Smooth muscle cell of bladder (primary cell): ENCODE measurements around the gene ADGRG6. TPM values are rescaled to one million over a fixed set of nuclear protein-coding genes. Genes with fewer than 3 reads are reported as not detected.

Experiments
- total RNA-seq: library from RNA; depleted of rRNA; stranded (reverse); fragments of >200 nt; gene quantifications from 2 replicates; pipeline ENCODE4 v1.2.3, GENCODE V29; 2014

The ADGRG6 gene
- total RNA-seq = 6.4 and 8.1 TPM in 2 replicates

DNA sequence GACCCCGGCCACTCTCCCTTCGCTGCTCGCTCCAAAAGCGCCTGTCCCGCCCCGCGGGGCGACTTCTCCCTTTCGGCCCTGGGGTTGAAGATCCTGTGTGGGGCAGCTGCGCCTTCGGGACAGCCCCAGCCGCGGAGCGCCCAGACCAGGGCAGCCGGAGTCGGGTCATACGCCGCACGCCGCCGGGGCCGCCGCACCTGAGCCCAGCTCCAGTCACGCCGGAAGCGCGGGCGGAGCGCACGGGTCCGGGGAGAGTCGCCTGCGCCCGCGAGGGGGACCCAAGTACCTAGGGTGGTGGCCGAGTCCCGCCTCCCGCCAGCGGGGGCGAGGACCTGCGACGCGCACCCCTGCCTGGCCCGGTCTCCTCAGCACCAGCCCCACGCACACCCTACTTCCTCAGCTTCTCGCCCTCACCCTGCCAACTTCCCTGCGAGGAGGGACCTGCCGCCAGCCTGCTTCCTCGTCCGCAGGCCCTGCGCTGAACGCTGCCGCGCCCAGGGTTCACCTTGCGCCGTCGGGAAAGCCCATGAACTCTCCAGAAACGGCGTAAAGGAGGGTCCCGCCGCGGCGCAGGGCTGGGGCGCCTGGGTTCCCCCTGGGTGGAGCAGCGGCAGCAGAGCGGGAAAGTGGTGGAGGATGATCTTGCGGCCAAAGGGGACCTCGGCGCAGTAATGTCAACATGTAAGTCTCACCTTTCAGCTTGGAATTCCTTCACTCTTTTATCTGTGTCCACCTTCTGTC is at the start of gene ADGRG6:
Gene ADGRG6, plus strand, starts transcription at position 357 of the 741 bp plus-strand sequence. Its CDS starts 323 bp downstream, at position 680.

Other genes with a start within 250 kb of the ADGRG6 start
- not detected in 2 replicates for gene GJE1, start 169.1 kb upstream of the ADGRG6 start, total RNA-seq
- gene NMBR, start 154.9 kb upstream of the ADGRG6 start, total RNA-seq = 0.09 TPM in 1 of 2 replicates, not detected in the other
- 24.9 and 35.9 TPM in 2 replicates for gene VTA1, start 154.7 kb upstream of the ADGRG6 start, total RNA-seq